Esophagus squamous epithelium (tissue), 4 donors: ENCODE data around the gene RTN4RL1.

Experiments used
- CTCF ChIP-seq, 6 experiments: fragments of 450-650 bp in 4 of 6; fragments of 200-600 bp in 2 of 6; sonication (generic) in 2 of 6; IDR thresholded peaks; one replicate each; pipeline ENCODE4 v1.5.1; 2016 to 2019; ENCODE audit warnings: antibody characterized with exemption in 6 of 6, mild to moderate bottlenecking in 4 of 6, moderate library complexity in 4 of 6
- POLR2A ChIP-seq, 4 donors: fragments of 450-650 bp; IDR thresholded peaks; one replicate each; pipeline ENCODE4 v1.6.1; 2017; ENCODE audit warnings: antibody characterized with exemption in 4 of 4, mild to moderate bottlenecking in 4 of 4, moderate library complexity in 3 of 4

- no peak for TF ChIP-seq CTCF (IDR thresholded peaks at IDR 0.05)
- no peak for TF ChIP-seq POLR2A (IDR thresholded peaks at IDR 0.05)
Measured at GRCh38 chr17:2071024-2071385, 45.9 kb upstream of the RTN4RL1 start.
